ENCODE data around the gene RHBDF2. TPM values are rescaled to one million over a fixed set of nuclear protein-coding genes. Genes with fewer than 3 reads are reported as not detected.
"Not testable (repeated sequence)": the region's sequence is repeated elsewhere in the genome, so short reads cannot be mapped to it uniquely, and the experiment has no call there.

Gene RHBDF2
- total RNA-seq, 1 donor from 2014 or later = 11.8 TPM

DNA sequence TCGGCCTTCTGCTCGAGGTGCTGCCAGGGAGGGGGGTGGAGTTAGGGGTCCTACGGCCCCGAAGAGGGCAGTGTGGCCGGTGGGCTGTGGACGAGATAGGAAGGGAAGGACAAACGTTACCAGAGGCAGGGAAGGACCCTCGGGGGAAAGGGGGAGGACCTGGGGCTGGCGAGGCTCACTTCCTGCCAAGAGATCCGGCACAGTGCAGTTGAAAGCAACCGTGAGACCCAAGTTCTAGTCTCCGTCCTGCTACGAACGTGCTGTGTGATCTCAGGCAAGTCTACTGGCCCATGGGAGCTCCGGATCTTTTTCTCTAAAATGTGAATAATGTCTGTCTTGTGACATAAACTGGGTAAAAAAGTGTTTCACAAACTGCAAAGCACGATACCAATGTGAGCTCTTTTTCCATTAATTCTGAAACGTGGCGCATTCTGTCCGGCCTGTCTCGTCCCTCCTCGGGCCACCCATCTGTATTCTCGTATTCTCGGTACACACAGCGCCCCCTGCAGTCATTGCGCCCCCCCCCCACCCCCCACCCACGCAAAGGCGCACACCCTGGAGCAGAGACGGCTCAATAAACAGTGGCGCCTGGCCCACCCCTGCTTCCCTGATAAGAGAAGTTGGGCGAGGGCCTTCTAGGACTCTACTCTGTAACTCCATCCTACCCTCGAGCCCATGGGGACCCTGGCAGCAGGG lies 27.5 kb upstream of the RHBDF2 start:
- Mint-ChIP-seq H3K4me1 (ENCODE audit: low read depth) (peaks cover 20% of the 10 kb centered on the region), H3K36me3 (ENCODE audit: insufficient read depth) (no peaks in the 10 kb centered on the region), H3K27ac (no peak overlapping the region), H3K27me3 (peaks cover 22% of the 10 kb centered on the region), H3K4me3 (ENCODE audit: low read depth) (no peak overlapping the region), H3K9me3 (ENCODE audit: low read depth) (no peaks in the 10 kb centered on the region)
- DNase-seq (ENCODE audit: low spot score, unreplicated experiment) = no peak
- TF ChIP-seq, protein P1, sequence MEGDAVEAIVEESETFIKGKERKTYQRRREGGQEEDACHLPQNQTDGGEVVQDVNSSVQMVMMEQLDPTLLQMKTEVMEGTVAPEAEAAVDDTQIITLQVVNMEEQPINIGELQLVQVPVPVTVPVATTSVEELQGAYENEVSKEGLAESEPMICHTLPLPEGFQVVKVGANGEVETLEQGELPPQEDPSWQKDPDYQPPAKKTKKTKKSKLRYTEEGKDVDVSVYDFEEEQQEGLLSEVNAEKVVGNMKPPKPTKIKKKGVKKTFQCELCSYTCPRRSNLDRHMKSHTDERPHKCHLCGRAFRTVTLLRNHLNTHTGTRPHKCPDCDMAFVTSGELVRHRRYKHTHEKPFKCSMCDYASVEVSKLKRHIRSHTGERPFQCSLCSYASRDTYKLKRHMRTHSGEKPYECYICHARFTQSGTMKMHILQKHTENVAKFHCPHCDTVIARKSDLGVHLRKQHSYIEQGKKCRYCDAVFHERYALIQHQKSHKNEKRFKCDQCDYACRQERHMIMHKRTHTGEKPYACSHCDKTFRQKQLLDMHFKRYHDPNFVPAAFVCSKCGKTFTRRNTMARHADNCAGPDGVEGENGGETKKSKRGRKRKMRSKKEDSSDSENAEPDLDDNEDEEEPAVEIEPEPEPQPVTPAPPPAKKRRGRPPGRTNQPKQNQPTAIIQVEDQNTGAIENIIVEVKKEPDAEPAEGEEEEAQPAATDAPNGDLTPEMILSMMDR (IDR thresholded peaks at IDR 0.05; ENCODE audit: unreplicated experiment) = no peak

DNA sequence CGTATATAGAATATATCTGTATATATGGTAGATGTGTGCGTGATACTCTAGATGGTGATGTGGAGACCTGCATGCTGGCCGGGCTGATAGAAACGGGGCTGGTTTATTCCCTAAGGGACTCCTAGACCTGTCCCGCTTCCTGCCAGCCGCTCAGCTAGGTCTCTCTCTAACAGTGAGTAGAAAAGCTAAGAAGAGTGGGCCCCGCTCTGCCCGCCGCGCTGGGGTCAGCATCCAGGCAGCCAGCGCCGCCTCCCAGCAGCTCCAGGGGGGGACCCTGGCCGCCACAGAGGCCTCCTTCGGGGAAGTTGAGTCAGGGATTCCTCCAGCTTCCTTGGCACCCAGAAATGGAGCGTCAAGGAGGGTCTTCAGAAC lies 26.9 kb upstream of the RHBDF2 start:
- TF ChIP-seq, protein P1 (IDR thresholded peaks at IDR 0.05; ENCODE audit: unreplicated experiment) = no peak
- Mint-ChIP-seq H3K9me3 (ENCODE audit: low read depth) (no peaks in the 10 kb centered on the region), H3K36me3 (ENCODE audit: insufficient read depth) (no peaks in the 10 kb centered on the region), H3K4me1 (ENCODE audit: low read depth) (peaks cover 21% of the 10 kb centered on the region), H3K4me3 (ENCODE audit: low read depth) (no peak overlapping the region), H3K27me3 (peaks cover 26% of the 10 kb centered on the region), H3K27ac (no peak overlapping the region)
- DNase-seq (ENCODE audit: low spot score, unreplicated experiment) = no peak

DNA sequence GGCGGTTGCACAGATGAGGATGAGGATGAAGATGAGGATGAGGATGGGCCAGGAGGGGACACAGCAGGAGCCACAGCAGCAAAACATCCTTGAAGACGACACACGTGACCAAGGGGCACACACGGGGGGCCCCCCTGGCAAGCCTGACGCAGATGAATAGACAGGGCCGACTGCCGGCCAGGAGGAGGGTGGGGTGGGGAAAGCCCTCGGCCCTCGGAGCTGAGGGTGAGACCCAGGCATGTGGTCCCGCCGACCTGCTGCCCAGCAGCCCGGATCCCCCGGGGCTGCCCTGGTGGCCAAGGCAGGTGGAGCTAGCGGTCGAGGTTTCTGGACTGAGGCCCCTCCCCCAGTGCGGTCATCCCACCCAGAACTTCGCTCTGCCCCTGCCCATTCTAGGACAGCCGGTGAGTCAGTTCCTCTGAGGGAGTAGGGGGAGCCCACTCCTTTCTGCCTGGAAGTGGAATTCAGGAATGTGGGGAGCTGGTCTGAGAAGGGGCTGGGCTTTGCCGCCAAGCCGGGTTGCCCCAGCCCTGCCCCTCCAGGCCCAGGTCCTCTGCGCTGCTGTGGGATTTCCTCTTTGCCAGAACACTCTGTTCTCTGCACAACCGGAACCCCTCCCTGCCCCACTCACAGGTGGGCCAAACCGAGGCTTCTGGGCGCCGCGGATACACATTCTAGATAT lies 26.3 kb upstream of the RHBDF2 start:
- TF ChIP-seq, protein P1 (IDR thresholded peaks at IDR 0.05; ENCODE audit: unreplicated experiment) = no peak
- peaks cover 24% of the 10 kb centered on the region for H3K27me3 Mint-ChIP-seq
- no peaks in the 10 kb centered on the region for H3K9me3 Mint-ChIP-seq (ENCODE audit: low read depth)
- no peak for DNase-seq (ENCODE audit: low spot score, unreplicated experiment)
- H3K27ac Mint-ChIP-seq = no peak overlapping the region
- H3K4me3 Mint-ChIP-seq (ENCODE audit: low read depth) = no peak overlapping the region
- peaks cover 16% of the 10 kb centered on the region for H3K4me1 Mint-ChIP-seq (ENCODE audit: low read depth)
- H3K36me3 Mint-ChIP-seq (ENCODE audit: insufficient read depth) = no peaks in the 10 kb centered on the region

DNA sequence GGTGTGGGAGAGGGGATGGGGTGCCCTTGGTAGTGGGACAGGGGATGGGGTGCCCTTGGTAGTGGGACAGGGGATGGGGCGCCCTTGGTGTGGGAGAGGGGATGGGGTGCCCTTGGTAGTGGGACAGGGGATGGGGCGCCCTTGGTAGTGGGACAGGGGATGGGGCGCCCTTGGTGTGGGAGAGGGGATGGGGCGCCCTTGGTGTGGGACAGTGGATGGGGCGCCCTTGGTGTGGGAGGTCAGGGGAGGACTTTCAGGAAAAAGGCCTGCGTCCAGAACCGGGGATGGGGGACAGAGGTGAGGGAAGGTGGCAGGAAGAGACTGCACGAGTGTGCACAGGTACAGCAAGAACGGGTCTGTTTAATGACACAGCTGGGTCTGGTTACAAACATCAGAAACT lies 25.8 kb upstream of the RHBDF2 start:
- peaks cover 16% of the 10 kb centered on the region for H3K4me1 Mint-ChIP-seq (ENCODE audit: low read depth)
- not testable (repeated sequence) for DNase-seq (ENCODE audit: low spot score, unreplicated experiment); H3K9me3 Mint-ChIP-seq (ENCODE audit: low read depth); H3K36me3 Mint-ChIP-seq (ENCODE audit: insufficient read depth); H3K4me3 Mint-ChIP-seq (ENCODE audit: low read depth); H3K27ac Mint-ChIP-seq
- H3K27me3 Mint-ChIP-seq = peaks cover 25% of the 10 kb centered on the region

DNA sequence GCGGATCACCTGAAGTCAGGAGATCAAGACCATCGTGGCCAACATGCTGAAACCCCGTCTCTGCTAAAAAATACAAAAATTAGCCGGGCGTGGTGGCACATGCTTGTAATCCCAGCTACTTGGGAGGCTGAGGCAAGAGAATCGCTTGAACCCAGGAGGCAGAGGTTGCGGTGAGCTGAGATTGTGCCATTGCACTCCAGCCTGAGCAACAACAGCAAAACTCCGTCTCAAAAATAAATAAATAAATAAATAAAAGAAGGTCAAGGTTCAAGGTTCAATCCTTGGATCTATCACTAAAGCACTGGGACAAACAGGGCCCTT lies 24.2 kb upstream of the RHBDF2 start:
- not testable (repeated sequence) for H3K4me3 Mint-ChIP-seq (ENCODE audit: low read depth); H3K9me3 Mint-ChIP-seq (ENCODE audit: low read depth); H3K36me3 Mint-ChIP-seq (ENCODE audit: insufficient read depth); DNase-seq (ENCODE audit: low spot score, unreplicated experiment); H3K27ac Mint-ChIP-seq
- peaks cover 16% of the 10 kb centered on the region for H3K4me1 Mint-ChIP-seq (ENCODE audit: low read depth)
- H3K27me3 Mint-ChIP-seq = peaks cover 32% of the 10 kb centered on the region

DNA sequence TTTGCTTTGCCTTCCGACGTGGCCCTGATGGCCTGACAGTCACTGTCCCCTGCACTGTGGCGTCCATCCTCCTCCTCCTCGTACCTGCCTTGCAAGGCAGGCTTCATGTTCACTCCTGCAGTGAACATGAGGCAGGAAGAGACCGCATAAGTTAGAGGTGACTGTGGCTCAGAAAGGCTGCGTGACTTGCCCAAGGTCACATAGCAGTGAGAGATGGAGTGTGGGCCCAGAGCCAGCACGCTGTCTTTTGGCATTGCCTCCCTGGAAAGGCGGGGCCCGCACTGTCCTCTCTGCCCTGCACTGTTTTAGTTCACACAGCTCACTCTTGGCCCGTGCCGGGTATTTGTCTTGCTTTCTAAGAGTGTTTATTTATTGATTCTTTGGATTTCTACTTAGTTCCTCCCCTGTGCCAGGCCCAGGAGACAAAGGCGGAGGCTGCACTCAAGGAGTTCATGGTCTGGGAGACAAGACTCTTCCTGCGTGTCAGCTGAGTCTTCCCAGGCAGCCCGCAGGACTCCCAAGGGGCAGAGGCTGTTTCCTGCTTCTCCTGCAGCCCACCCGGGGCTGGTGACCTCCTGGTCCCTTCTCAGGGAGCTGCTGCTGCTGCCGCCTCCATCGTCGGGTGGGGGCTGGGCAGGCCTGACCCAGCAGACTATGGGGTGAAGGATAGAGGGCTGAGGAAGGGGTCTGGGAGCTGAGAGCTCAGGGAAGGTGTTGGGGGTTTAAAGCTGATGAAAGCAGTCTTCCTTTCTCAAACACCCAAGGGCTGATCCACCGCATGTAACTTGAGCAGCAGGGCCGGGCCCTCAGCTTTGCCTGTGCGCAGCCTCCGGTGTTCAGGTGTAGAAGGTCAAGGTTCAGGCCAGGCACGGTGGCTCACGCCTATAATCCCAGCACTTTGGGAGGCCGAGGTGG lies 23.6 kb upstream of the RHBDF2 start:
- Mint-ChIP-seq H3K4me1 (ENCODE audit: low read depth) (peaks cover 13% of the 10 kb centered on the region), H3K27me3 (peaks cover 38% of the 10 kb centered on the region), H3K4me3 (ENCODE audit: low read depth) (peak overlapping the region; percentile 27), H3K27ac (peak overlapping the region; percentile 19), H3K36me3 (ENCODE audit: insufficient read depth) (no peaks in the 10 kb centered on the region), H3K9me3 (ENCODE audit: low read depth) (no peaks in the 10 kb centered on the region)
- DNase-seq (ENCODE audit: low spot score, unreplicated experiment) = no peak
- TF ChIP-seq, protein P1 (IDR thresholded peaks at IDR 0.05; ENCODE audit: unreplicated experiment) = no peak
